ENCODE measurements around the gene ATP2B3.

The ATP2B3 gene

DNA sequence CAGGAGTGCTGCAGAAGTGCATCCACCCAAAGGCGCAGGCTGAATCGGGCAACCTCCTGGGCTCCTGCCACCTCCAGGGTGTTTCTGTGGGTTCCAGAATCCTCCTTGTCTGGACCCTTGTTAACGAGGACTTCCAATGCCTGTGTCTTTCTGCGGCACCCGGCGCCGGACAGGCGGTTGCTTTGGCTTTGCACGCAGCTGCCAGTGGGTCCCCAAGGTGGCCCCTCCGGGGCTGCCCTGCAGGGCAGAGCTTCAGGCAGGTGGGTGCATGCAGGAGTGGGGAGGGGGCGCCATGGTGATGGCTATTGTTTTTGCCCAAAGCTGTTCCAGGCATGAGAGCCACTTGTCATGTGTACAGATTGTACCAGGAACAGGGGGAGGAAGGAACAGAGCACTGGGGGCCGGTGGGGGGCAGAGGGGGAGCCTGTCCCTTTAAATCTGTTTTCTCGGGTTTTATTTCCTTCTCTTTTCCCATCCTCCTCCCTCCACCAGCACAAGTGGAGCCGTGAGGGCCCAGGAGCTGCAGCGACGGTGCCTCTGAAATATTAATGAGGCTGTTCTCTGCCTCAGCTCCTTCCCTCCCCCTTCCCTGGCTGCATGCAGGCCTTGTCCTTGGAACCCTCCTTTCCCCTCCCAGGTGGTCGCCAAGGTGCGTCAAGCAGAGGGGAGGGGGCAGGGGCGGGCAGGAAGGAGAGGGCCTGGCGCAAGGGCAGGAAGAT lies 13.1 kb downstream of the ATP2B3 start:
- no peak for TF ChIP-seq CTCF (IDR thresholded peaks at IDR 0.05)

DNA sequence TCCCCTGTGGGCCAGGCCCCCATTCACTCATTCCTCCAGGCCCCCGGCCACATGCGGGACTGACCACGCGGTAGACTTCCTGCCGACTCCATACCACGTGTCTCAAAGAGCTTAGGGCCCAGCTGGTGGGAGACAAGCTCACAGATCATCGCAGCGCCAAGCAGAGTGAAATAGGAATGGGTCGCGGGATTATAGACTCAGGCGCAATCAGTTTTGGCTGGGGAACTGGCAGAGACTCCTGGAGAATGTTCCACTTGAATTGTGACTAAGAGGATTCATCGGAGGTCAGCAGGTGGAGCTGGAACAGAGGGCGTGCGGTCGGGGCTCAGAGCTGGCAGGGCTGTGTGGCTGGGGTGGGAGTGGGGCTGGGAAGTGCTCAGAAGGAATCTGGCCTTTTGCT lies 15.6 kb downstream of the ATP2B3 start:
- TF ChIP-seq CTCF (IDR thresholded peaks at IDR 0.05) = no peak
- Histone ChIP-seq H3K27ac (no peak overlapping the region), H3K27me3 (peaks cover 0 to under 1% of the 10 kb centered on the region in 2 donors), H3K36me3 (no peaks in the 10 kb centered on the region), H3K4me3 (no peak overlapping the region), H3K9me3 (no peaks in the 10 kb centered on the region), H3K4me1 (no peaks in the 10 kb centered on the region)
- intact Hi-C loops (cut with DNase I; ENCODE audit: low total_unique reads) = no loop called here
- DNase-seq = no peak

More for the DNA sequence above, 13.1 kb downstream of the ATP2B3 start:
- H3K36me3 ChIP-seq = no peaks in the 10 kb centered on the region
- intact Hi-C loops (cut with DNase I; ENCODE audit: low total_unique reads) = no loop called here
- DNase-seq = no peak
- H3K4me3 ChIP-seq = no peak overlapping the region
- H3K9me3 ChIP-seq = no peaks in the 10 kb centered on the region
- H3K4me1 ChIP-seq = no peaks in the 10 kb centered on the region
- peaks cover 0 to 23% of the 10 kb centered on the region in 2 donors for H3K27me3 ChIP-seq
- no peak overlapping the region for H3K27ac ChIP-seq

DNA sequence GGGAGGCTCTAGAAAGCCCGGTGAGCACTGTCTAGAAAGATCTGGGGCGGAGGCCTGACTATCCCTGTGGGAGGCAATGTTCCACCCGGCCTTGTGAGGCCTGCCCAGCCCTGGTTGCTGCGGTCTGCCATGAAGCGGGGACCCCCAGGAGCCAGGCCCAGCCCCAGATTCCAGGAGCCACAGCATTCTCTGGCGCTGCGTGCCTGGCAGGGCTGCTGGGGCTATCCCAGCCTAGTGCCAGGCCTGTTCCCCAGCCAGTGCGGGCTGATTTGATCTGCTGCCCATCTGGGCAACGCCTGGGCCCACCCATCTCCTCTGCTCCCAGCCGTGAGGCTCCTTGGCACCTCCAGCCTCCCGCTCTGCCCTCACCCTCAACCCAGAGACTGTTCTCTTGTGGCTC lies 19.6 kb downstream of the ATP2B3 start:
- H3K4me3 ChIP-seq = no peak overlapping the region
- DNase-seq = no peak
- H3K27me3 ChIP-seq = peaks cover 0 to 11% of the 10 kb centered on the region in 2 donors
- no peaks in the 10 kb centered on the region for H3K9me3 ChIP-seq
- no peak overlapping the region for H3K27ac ChIP-seq
- intact Hi-C loops (cut with DNase I; ENCODE audit: low total_unique reads) = loop anchor here (5.0 kb wide), 1 partner anchor 130 kb away; no protein-coding TSS in a partner anchor
- TF ChIP-seq CTCF (IDR thresholded peaks at IDR 0.05) = no peak
- H3K36me3 ChIP-seq = no peaks in the 10 kb centered on the region
- no peaks in the 10 kb centered on the region for H3K4me1 ChIP-seq

DNA sequence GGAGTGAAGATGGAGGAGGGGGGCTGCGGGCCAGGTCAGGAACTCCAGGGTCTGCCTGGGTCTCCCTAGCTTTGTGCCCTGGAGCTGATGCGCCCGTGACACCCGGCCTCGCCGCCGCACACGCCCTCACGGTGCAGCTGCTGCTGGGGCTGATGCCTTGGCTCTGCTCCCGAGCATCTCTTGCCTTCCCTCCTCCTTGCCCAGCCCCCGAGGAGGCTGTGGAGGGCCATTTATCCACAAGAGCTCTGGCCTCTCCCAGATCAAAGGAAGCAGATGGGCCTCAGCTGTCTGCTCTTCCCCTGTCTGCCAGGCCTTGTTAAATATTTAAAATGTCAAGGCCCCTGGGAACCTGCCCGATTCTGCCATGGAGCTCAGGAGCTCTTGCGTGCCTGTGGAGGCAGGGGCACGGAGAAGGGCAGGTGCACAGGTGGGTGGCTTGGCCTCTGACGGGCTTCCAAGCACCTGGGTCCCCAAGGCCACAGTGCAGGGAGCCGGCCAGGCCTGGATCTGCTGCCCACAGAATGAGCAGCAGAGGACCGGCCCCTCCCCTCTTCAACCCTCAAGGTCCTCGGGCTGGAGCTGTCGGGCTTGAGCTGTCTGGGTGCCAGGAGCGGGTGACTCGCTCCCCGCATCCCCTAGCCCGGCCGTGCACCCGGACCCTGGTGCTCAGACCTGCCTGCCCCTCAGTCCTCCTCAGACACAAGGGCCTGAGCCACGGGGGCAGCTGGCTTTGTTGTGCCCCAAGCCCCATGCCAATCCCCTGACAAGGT lies 20.3 kb downstream of the ATP2B3 start:
- no peak overlapping the region for H3K27ac ChIP-seq
- DNase-seq = no peak
- intact Hi-C loops (cut with DNase I; ENCODE audit: low total_unique reads) = loop anchor here (5.0 kb wide), 1 partner anchor 130 kb away; no protein-coding TSS in a partner anchor
- no peak overlapping the region for H3K4me3 ChIP-seq
- H3K9me3 ChIP-seq = no peaks in the 10 kb centered on the region
- H3K27me3 ChIP-seq = peaks cover 0 to 11% of the 10 kb centered on the region in 2 donors
- H3K36me3 ChIP-seq = no peaks in the 10 kb centered on the region
- H3K4me1 ChIP-seq = no peaks in the 10 kb centered on the region
- TF ChIP-seq CTCF (IDR thresholded peaks at IDR 0.05) = no peak

DNA sequence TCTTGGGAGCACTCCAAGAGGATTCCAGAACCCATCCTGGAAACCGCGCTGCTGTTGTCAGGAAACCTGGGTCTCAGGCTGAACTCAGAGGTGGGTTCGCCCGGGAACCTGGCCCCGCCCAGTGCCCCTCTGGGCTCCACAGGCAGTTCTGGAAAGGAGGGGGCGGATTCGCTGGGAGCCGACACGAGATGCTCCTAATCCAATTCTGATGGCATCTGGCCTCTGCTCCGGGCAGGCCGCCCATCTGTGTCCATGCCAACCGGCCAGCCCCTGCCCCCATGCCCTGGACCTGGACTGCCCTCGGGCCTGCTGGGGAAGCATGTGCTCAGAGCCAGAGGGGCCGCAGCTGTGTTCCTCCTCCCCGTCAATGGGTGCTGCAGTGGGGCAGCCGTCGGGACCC lies 21.0 kb downstream of the ATP2B3 start:
- intact Hi-C loops (cut with DNase I; ENCODE audit: low total_unique reads) = loop anchor here (5.0 kb wide), 1 partner anchor 129 kb away; no protein-coding TSS in a partner anchor
- Histone ChIP-seq H3K27ac (no peak overlapping the region), H3K9me3 (no peaks in the 10 kb centered on the region), H3K4me3 (no peak overlapping the region), H3K4me1 (no peaks in the 10 kb centered on the region), H3K36me3 (no peaks in the 10 kb centered on the region), H3K27me3 (peaks cover 0 to 11% of the 10 kb centered on the region in 2 donors)
- DNase-seq = no peak
- TF ChIP-seq CTCF (IDR thresholded peaks at IDR 0.05) = no peak

Measured in tibial artery (tissue), 4 donors.